NOMO-1 treated with DMSO at 0.1 percent for 48 hours (cell line): ENCODE measurements around the gene HBP1.
"Not testable (repeated sequence)": the region's sequence is repeated elsewhere in the genome, so short reads cannot be mapped to it uniquely, and the experiment has no call there.

Source experiments
- DNase-seq: peaks from one replicate; lab custom pipeline; 2025; ENCODE audit not compliant: unreplicated experiment; lab: John Stamatoyannopoulos, UW

Gene HBP1

GRCh38 chr7:107168233-107169119 lies at the start of gene HBP1:
Gene HBP1, plus strand, starts transcription at chr7:107169003. Its CDS starts 10,891 bp downstream, at chr7:107179894.
- peak; percentile 95 for DNase-seq

DNA sequence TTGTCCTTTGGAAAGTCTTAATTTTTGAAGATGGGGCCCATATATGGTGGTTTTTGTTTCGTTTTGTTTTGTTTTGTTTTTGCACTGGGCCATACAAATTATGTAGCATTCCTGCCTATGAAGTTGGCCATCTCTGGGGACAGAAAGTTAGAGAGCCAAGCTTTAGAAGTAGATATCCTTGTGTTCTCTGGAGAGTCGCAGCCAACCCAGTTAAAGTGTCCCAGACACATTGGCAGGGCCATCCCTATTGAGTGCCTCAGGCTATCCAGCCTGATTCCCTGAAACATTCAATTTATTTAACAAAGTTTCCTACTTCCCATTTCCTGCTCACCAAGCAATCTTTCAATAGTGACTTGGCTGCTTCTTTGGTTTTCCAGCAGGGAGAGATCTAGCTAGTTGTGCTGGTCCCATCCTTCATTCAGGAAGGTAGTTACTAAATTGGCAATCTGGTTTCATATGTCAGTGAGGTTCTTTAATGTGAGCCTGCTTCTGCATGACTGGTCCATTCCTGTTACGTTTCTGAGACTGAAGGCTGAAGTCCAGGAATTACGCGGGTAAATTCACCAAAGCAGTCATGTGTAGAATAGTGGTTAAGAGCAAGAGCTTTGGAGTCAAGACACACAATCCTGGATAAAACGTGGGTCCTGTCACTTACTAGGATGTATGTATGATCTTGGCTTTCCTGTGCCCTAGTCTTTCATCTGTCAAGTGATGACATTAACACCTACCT lies 49.3 kb upstream of the HBP1 start:
- no peak for DNase-seq

- no peak for DNase-seq
These were observed 46.3 kb upstream of the HBP1 start for GRCh38 chr7:107122486-107122911.

DNA sequence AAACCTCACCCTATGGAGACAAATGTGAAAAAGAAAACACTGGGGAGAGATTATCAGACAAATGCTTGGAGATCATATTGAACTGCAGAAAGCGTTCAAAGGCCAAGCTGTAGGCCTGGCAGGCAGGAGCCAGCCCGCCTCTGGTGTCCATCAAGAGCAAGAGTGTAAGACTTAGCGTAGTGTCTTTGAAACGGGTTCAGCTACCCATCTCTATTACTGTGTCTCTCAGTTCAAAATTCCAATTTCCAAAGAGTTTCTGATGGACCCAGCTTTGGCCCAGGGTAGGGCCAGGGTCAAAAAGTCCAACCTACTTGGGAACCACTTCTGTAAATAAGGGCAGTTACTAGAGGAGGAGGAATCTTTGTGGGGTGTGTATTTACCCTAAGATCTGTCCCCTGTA lies 45.4 kb upstream of the HBP1 start:
- DNase-seq: no peak

DNA sequence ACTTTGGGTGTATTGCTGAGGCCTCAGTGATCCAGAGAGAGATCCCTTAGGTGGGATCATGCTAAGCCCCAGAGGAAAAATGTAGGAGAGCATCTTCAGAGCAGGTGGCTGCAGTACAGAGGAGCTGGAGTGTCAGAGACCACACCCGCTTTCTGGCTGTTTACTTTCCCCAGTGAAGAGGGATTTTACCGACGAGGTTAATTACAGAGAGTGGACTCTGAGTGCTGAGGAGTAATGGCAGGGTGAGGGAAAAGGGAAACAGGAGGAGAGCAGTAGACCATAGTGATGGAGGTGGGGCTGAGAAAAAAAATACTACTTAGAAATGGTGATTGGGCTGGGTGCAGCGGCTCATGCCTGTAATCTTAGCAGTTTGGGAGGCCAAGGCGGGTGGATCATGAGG lies 43.3 kb upstream of the HBP1 start:
- DNase-seq: no peak

GRCh38 chr7:107128217-107128616 lies 40.6 kb upstream of the HBP1 start:
- DNase-seq: no peak

- no peak for DNase-seq
These were observed 40.1 kb upstream of the HBP1 start for GRCh38 chr7:107128748-107129147.

DNA sequence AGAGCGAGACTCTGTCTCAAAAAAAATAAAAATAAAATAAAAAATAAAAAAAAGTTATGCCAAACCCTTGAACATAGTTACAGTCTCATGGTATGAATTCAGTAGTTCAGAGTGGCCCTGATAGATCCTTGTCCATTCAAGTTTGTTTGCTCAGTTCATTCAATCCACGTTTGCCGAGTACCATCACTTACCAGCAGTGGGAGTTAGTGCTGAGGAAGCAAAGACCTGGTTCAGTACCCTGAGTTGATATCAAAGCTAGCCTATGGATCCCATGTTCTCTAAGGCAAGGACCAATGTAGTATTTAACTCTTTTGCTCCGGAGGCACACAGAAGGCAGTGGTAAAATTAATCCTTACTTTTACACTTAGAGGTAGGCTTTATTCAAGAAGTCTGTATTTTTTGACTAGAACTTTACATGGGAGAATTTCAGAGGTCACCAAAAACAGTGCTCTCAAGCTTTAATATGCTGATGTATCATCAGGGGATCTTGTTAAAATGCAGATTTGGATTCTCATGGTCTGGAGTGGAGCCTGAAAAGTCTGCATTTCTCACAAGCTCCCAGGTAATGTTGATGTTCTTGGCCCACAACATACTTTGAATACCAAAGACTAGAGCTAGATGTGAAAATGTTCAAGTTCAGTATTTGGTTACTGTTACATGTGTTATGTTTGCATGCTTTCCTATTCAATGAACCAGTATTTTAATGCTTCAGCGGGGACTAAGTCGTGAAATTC lies 38.1 kb upstream of the HBP1 start:
- DNase-seq: no peak

- DNase-seq: no peak
These were observed 35.4 kb upstream of the HBP1 start for GRCh38 chr7:107133396-107133795.

GRCh38 chr7:107138696-107139420 lies 29.9 kb upstream of the HBP1 start:
- DNase-seq: no peak

DNA sequence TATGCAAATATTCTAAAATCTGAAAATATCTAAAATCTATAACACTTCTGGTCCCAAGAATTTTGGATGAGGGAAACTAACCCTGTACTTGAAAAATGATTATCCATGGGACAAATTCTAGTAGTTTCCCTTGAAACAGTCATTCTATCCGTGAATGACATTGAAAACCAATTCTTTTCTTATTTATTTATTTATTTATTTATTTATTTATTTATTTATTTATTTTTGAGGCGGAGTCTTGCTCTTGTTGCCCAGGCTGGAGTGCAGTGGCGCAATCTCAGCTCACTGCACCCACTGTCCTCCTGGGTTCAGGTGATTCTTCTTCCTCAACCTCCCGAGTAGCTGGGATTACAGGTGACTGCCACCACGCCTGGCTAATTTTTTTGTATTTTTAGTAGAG lies 24.9 kb upstream of the HBP1 start:
- not testable (repeated sequence) for DNase-seq

GRCh38 chr7:107145067-107145838 lies 23.6 kb upstream of the HBP1 start:
- DNase-seq: no peak

- DNase-seq: peak; percentile 3
These were observed 21.1 kb upstream of the HBP1 start for GRCh38 chr7:107147464-107148393.

- no peak for DNase-seq
These were observed 20.1 kb upstream of the HBP1 start for GRCh38 chr7:107148721-107149120.

- no peak for DNase-seq
These were observed 18.9 kb upstream of the HBP1 start for GRCh38 chr7:107149863-107150262.

- peak; percentile 34 for DNase-seq
These were observed 18.3 kb upstream of the HBP1 start for GRCh38 chr7:107150375-107151073.

- no peak for DNase-seq
These were observed 17.3 kb upstream of the HBP1 start for GRCh38 chr7:107151538-107151937.

DNA sequence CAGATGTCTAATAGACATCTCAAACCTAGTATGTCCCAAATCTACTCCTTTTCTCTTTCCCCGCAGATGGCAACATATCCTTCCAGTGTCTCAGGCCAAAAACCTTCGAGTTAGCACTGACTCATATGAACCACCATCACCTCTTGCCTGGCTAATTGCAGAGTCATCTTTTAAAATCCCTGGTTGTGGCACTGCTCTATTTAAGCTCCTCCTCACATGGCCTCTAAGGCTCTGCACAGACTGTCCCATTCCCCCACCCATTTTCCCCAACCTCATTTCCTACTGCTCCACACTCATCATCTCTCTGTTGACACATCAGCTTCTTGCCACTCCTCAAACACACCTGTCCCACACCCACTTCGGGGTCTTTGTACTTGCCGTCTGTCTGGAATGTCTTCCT lies 16.8 kb upstream of the HBP1 start:
- DNase-seq: no peak
